Measurements from ENCODE around the gene SRMS.

DNA sequence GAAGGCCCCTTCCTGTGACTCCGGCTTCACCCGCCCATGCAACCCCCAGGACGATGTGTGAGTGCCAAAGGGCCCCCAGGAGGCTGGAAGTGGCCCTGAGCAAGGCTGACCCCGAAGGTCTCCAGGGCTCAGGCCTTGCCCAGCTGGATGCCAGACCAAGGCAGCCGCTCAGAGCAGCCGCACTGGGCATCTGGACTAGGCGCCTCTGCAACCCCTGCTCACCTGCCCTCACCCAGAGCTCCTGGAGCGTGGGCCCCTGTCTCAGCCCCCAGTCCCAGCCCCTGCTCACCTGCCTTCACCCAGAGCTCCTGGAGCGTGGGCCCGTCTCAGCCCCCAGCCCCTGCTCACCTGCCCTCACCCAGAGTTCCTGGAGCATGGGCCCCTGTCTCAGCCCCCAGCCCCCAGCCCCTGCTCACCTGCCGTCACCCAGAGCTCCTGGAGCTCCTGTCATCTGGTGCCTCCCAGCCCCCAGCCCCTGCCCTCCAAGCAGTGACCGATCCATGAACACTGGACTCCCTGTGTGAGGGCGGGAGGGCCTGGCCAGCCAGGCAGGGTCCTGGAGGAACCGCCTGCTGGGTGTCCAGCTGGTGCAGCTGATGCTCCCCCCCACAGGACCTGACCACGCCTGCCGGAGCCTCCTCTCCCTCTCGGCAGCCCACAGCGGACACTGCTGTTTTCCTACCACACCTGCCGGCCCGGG, 1.1 kb downstream of the SRMS start:
- TF ChIP-seq, protein P1, sequence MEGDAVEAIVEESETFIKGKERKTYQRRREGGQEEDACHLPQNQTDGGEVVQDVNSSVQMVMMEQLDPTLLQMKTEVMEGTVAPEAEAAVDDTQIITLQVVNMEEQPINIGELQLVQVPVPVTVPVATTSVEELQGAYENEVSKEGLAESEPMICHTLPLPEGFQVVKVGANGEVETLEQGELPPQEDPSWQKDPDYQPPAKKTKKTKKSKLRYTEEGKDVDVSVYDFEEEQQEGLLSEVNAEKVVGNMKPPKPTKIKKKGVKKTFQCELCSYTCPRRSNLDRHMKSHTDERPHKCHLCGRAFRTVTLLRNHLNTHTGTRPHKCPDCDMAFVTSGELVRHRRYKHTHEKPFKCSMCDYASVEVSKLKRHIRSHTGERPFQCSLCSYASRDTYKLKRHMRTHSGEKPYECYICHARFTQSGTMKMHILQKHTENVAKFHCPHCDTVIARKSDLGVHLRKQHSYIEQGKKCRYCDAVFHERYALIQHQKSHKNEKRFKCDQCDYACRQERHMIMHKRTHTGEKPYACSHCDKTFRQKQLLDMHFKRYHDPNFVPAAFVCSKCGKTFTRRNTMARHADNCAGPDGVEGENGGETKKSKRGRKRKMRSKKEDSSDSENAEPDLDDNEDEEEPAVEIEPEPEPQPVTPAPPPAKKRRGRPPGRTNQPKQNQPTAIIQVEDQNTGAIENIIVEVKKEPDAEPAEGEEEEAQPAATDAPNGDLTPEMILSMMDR (conservative IDR thresholded peaks at IDR 0.05 in 1 of 2, IDR thresholded peaks at IDR 0.05 in 1 of 2; ENCODE audit: low read depth in 1 of 2, low read length in 2 of 2): no peak
- TF ChIP-seq EZH2 (IDR thresholded peaks at IDR 0.05; ENCODE audit: low read length, missing control alignments): no peak
